A549 treated with RU486 at 1 μM for 4 hours (cell line): Measurements from ENCODE around the gene UNC13C. TPM values are rescaled to one million over a fixed set of nuclear protein-coding genes. Genes with fewer than 3 reads are reported as not detected.

Experiments
- total RNA-seq: library from RNA; stranded (reverse); fragments of 200-300 nt; extraction: Qiagen RNA extraction; gene quantifications from 5 replicates; pipeline ENCODE4 v1.2.3, GENCODE V29; 2022; ENCODE audit warnings: low read depth

The UNC13C gene
- not detected in 5 replicates for total RNA-seq

GRCh38 chr15:53978253-53978906, at the start of gene UNC13C:
Gene UNC13C (plus strand): TSS chr15:53978441. CDS start chr15:54012904, 34,463 bp downstream.

Other genes with a start within 250 kb of the UNC13C start
- 3.2 to 7.5 TPM (median 6.7 TPM) in 5 replicates for gene WDR72, start 218.8 kb upstream of the UNC13C start, total RNA-seq